HepG2 (cell line): ENCODE results near the gene ZNF287. TPM values are rescaled to one million over a fixed set of nuclear protein-coding genes. Genes with fewer than 3 reads are reported as not detected.

ENCODE experiments used
- AGO2 ChIP-seq: fragments of 200-400 bp; formaldehyde crosslinking; optimal IDR thresholded peaks from 2 replicates; pipeline ENCODE3; 2017; ENCODE audit warnings: mild to moderate bottlenecking, low read depth, low read length, moderate library complexity
- ARID5B ChIP-seq: IDR thresholded peaks from 2 replicates; pipeline ENCODE4 v1.4.0; 2020; ENCODE audit warnings: mild to moderate bottlenecking, missing genetic modification reagents
- ATF7-NPFF ChIP-seq: sonication (generic); formaldehyde crosslinking; IDR thresholded peaks from 2 replicates; pipeline ENCODE4 v1.8.1; 2023; ENCODE audit warnings: mild to moderate bottlenecking, low read depth, missing genetic modification reagents, moderate library complexity
- CAMTA2 ChIP-seq: sonication (generic); formaldehyde crosslinking; IDR thresholded peaks from 2 replicates; pipeline ENCODE4 v1.4.0; 2020; ENCODE audit warnings: mild to moderate bottlenecking, missing genetic modification reagents, borderline replicate concordance
- KDM3A ChIP-seq: IDR thresholded peaks from 2 replicates; pipeline ENCODE4 v1.6.1; 2018; ENCODE audit warnings: low read depth, missing compliant biosample characterization
- MIXL1 ChIP-seq: IDR thresholded peaks from 2 replicates; pipeline ENCODE4 v1.6.1; 2016
- NCOA2 ChIP-seq: sonication (generic); formaldehyde crosslinking; IDR thresholded peaks from 2 replicates; pipeline ENCODE4 v1.8.0; 2022; ENCODE audit warnings: inconsistent platforms
- NFRKB ChIP-seq: fragments of 450-650 bp; IDR thresholded peaks from 2 replicates; pipeline ENCODE4 v1.6.1; 2017
- REXO4 ChIP-seq: sonication (generic); formaldehyde crosslinking; IDR thresholded peaks from 2 replicates; pipeline ENCODE4 v1.8.0; 2022; ENCODE audit warnings: missing genetic modification reagents, mild to moderate bottlenecking, borderline replicate concordance
- RNF219 ChIP-seq: sonication (generic); formaldehyde crosslinking; IDR thresholded peaks from 2 replicates; pipeline ENCODE4 v1.5.0; 2020; ENCODE audit warnings: mild to moderate bottlenecking, missing genetic modification reagents
- SNAPC4 ChIP-seq: sonication (generic); formaldehyde crosslinking; IDR thresholded peaks from 2 replicates; pipeline ENCODE4 v1.4.0; 2020; ENCODE audit warnings: mild to moderate bottlenecking, missing genetic modification reagents
- SOX13 ChIP-seq, 3 experiments: fragments of 450-650 bp in 1 of 3; sonication (generic) in 1 of 3; formaldehyde crosslinking in 1 of 3; IDR thresholded peaks in 2 of 3; conservative IDR thresholded peaks in 1 of 3; 2 replicates each; pipeline versions ENCODE4 v1.5.0 to v1.6.1; 2016 to 2020; ENCODE audit warnings: antibody characterized with exemption in 1 of 3, mild to moderate bottlenecking in 1 of 3, missing compliant biosample characterization in 1 of 3, missing genetic modification reagents in 1 of 3, moderate library complexity in 1 of 3
- SP2 ChIP-seq: sonication (generic); formaldehyde crosslinking; IDR thresholded peaks from 2 replicates; pipeline ENCODE4 v1.5.1; 2020; ENCODE audit warnings: mild to moderate bottlenecking, missing genetic modification reagents
- ZFAT ChIP-seq: sonication (generic); formaldehyde crosslinking; conservative IDR thresholded peaks from 2 replicates; pipeline ENCODE4 v1.8.1; 2023; ENCODE audit warnings: missing genetic modification reagents, inconsistent platforms
- ZNF251 ChIP-seq: sonication (generic); formaldehyde crosslinking; IDR thresholded peaks from 2 replicates; pipeline ENCODE4 v1.9.0; 2021; ENCODE audit warnings: mild to moderate bottlenecking, missing genetic modification reagents
- ZNF253 ChIP-seq: sonication (generic); formaldehyde crosslinking; IDR thresholded peaks from 2 replicates; pipeline ENCODE4 v1.8.0; 2022; ENCODE audit warnings: mild to moderate bottlenecking, missing genetic modification reagents, borderline replicate concordance
- polyA plus RNA-seq, 8 experiments: library from polyadenylated mRNA; depleted of rRNA in 3 of 8; stranded (reverse) in 7 of 8; unstranded in 1 of 8; fragments of >200 nt; fragmentation: Illumina TruSeq in 4 of 8; extraction: Trizol in 4 of 8; gene quantifications; 2 replicates each; pipeline versions ENCODE4 v1.2.1 to v1.2.3, GENCODE V29; 2011 to 2016; ENCODE audit warnings: low read depth in 4 of 8, missing spikeins in 1 of 8, mixed read lengths in 1 of 8; ENCODE audit not compliant: insufficient read depth in 1 of 8
- total RNA-seq, 5 experiments: library from RNA; depleted of rRNA; stranded (reverse); fragments of >200 nt; fragmentation: Illumina TruSeq; extraction: Trizol; gene quantifications; 2 replicates each; pipeline ENCODE4 v1.2.3, GENCODE V29; 2016; ENCODE audit warnings: low read depth in 1 of 5

Gene ZNF287
- total and polyA plus RNA-seq, 2 of the 13 experiments (the other 11 are each of a cell fraction or from before 2014, with no cell fraction given), result 0.21 TPM; not detected in 1

- TF ChIP-seq ARID5B (CRISPR knock-in tag), result peak; percentile 87
- peak; percentile 56; the same call in 1 of the 2 replicates for TF ChIP-seq NCOA2 (CRISPR knock-in tag)
- no peak for TF ChIP-seq REXO4 (CRISPR knock-in tag)
- TF ChIP-seq SOX13 (IDR thresholded peaks at IDR 0.05), result peak; percentile 62; the same call in 1 of the 2 replicates
- TF ChIP-seq SOX13 (CRISPR knock-in tag; conservative IDR thresholded peaks at IDR 0.05 in 1 of 2, IDR thresholded peaks at IDR 0.05 in 1 of 2), result peak in 1 of 2 experiments; percentile 55; a peak in 1 of 4 replicates
- no peak for TF ChIP-seq SNAPC4
- TF ChIP-seq CAMTA2 (CRISPR knock-in tag), result no peak
- no peak for TF ChIP-seq ZNF253 (CRISPR knock-in tag)
- no peak for TF ChIP-seq ZFAT (CRISPR knock-in tag)
- no peak for TF ChIP-seq NFRKB
- peak; percentile 67; the same call in 1 of the 2 replicates for TF ChIP-seq KDM3A (CRISPR knock-in tag)
- TF ChIP-seq RNF219 (CRISPR knock-in tag), result no peak
- TF ChIP-seq SP2 (CRISPR knock-in tag), result no peak
- TF ChIP-seq MIXL1 (CRISPR knock-in tag), result peak; percentile 91
- TF ChIP-seq ZNF251 (CRISPR knock-in tag), result no peak
- TF ChIP-seq AGO2, result no peak
- TF ChIP-seq ATF7-NPFF (CRISPR knock-in tag), result no peak
Measured at GRCh38 chr17:16593356-16594102, 24.5 kb upstream of the ZNF287 start (continued).
